HG03521 (cell line): ENCODE data around the gene TUBA4B.
"Not testable (repeated sequence)": the region's sequence is repeated elsewhere in the genome, so short reads cannot be mapped to it uniquely, and the experiment has no call there.

ENCODE experiments used
- ATAC-seq: cut with Tn5 transposase; IDR thresholded peaks from one replicate; pipeline ENCODE4 v1.9.1; 2021; ENCODE audit warnings: mild to moderate bottlenecking, moderate library complexity; ENCODE audit not compliant: unreplicated experiment

TUBA4B gene

GRCh38 chr2:219290381-219291171 lies 37.5 kb downstream of the TUBA4B start:
- no peak for ATAC-seq

DNA sequence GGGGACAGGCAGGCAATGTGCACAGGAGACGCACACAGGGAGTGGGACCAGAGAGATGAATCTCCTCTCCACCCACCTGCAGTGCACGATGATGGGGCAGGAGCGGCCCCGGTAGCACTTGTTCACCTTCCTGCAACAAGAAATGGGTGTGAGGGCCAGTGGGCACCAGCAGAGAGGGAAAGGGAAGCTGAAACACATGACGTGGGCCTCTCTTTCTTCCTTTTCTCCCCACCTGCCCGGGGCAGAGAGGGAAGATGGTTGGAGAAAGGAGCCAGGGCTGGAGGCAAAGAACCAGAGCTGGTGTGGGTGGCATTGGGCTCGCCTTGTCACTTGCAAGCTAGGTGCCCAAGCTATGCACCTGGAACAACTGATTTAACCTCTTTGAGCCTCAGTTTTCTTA lies 38.4 kb downstream of the TUBA4B start:
- no peak for ATAC-seq

DNA sequence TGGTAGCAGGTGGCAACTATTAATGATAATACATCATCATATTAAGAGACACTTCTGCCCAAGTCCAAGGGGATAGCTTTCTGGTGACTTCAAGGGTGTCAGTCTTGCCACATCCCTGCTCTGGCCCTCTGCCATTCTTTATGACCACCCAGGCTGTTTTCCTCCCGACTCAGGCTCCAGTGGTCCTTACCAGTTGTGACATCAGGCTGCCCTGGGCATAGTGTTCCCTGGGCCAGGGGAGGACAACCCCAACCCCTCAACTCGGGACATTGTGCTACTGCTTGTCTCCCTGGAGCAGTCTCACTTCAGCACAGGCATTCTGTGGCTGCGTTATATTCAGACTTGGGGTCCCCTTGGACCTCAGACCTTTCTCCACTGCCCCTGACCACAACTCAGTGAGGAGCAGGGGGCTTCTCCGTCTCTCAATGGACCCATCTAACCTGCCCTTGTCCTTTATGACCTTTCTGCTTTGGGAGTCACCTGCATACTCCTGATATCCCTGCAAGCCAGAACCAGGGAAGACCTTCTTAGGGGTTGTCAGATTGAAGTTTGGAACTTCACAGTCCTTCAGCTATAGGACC lies 39.0 kb downstream of the TUBA4B start:
- ATAC-seq = no peak

GRCh38 chr2:219292616-219293015 lies 39.6 kb downstream of the TUBA4B start:
- ATAC-seq = no peak

DNA sequence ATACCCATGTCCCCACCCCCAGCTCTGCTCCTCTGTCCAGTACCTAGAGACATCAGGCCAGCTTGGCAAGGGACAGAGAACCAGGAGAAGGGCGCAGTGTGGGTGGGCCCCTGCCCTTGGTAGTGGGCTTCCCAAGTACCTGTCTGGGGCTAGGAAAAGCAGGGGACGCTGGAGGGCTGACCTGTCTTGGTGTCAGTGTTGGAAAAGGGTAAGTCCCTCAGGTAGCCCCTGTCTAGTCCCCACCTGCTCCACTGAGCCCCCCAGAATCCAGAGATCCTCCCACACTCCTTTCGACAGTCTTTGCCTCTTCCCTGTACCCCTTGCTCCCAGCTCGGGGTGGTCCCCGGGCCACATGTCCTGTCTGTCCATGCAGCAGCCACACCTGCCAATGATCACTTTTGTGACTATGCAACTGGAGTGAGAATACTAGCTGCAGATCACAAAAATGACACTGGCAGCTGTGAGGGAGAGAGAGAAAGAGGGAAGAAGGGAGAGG lies 40.7 kb downstream of the TUBA4B start:
- no peak for ATAC-seq

DNA sequence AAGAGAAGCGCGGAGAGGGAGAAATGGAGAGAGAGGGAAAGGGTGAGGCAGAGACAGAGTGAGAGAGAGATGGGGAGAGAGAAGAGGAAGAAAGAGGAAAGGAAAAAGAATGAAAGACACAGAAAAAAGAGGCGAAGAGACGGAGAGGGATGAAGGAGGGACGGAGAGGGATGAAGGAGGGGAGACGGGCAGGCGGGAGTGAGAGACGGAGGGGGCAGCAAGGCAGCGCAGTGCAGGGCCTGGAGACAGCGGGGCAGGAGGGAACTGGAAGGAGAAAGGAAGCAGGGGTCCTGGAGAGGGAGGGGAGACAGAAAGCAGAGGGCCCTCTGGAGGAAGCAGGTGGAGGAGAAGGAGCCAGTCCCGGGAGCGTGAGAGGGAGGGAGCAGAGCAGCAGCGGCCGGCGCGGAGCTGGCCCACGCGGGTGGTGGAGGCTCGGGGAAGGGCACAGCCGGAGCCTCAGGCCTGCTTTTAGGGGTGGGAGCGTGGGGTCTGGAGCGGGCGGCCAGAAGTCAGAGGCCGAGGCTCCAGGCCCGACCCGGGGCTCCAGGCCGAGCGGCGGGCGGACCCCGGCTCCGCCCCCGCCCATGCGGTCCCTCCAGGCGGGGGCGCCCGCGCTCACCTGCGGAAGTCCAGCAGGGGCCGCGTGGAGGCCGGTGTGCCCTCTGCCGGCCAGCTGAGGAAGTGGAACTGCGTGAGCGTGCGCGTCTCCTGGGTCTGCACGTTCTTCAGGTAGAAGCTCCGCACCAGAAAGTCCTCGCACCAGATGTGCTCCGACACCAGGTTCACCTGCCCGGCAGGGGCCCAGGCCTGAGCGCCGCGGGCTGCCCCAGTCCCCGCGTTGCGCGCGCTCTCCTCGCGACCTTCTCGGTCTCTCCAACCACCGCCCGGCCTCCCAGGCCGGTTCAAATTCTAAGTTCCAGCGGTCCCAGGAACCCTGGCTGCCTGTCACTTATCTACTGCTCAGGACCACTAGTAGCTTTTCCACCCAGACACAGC lies 41.6 kb downstream of the TUBA4B start:
- ATAC-seq = peak; percentile 79

GRCh38 chr2:219296142-219296541 lies 43.1 kb downstream of the TUBA4B start:
- no peak for ATAC-seq

DNA sequence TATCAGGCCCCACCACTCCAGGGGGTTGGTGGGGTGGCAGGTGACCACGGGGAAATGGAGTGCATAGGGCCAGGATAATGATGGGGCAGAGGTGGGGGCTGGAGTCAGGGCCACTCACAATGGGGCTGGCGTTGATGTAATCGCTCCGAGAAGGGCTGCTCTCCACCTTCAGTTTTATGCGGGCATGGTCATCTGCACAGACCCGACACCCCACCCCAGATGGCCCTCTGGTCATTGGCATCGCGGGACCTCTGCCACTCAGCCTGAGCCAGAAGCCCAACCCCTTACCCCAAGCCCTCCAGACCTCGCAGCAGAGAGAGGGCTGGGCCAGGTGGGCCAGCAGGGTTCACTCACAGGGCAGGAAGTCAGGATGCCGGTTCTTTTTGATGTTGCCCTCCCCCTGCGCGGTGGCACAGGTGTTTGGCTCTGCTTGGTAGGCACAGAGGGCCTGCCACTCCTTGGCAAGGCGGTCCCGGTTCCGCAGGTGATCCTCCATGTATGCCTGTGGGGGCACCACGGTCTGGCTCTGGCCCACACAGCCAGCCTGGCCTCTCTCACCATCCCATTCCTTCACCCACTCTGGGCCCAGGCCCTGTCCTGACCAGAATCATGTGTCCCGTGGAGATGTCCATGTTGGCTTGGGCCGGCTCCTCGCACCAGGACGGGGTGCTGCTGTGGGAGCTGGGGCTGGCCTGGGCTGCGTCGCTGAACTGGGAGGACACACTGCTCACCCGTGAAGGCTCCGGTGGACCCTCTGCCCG lies 43.8 kb downstream of the TUBA4B start:
- no peak for ATAC-seq

DNA sequence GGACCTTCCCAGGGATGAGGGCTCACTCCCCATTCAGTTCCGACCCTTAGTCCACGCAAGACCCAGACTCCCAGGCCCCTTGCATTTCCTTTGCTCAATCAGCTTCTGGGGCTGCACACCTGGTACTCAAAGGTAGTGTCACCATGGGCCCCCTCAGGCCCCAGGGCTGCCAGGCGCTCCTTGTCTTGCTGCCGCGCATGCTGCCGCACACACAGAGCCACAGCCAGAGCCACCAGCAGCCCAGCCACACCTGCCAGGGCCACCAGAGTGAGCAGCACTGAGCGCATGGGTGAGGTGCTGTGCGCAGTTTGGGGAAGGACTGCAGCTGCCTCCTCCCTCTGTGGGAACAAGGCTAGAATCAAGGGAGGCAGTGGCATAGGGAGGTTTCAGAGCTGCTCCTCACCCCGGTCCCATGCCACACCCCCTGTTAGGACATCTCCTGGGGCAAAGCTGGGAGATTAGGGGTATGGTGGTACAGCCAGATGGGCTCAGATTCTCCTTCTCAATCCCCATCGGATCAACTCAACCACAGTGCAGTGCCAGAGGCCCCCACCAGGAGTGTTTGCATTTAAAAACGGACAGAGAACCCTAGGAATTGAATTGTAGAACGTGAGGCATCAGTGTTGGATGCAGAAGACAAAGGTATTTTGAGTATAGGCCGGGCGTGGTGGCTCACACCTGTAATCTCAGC lies 44.9 kb downstream of the TUBA4B start:
- ATAC-seq = no peak

DNA sequence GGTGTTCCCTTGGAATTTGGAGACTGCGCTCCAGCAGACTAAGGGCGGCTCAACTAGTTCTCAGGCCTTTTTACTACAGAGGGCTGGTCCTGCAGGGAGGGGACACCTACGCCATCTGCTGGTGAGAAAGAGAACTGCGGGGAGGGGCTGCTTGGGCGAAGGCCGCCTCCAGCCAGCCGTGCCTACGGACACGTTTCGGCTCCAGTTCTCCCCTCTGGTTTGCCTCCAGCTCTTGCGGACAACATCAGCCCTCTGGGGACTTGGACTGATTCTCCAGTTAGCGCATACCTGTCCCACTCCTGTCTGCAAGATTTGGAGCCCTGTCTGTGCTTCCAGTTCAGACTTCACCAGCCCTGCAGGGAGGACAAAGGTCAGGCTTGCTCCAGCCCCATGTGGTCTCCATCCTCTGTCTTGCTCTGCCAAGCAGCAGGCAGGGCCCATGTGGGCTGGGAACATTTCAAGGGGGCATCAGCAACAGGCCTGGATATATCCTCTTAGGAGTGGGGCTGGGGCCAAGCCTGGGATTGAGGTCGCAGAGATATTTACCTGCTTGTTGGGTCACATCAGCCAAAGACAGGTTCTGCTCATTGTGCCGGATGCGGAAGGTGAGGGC lies 45.8 kb downstream of the TUBA4B start:
- ATAC-seq = peak; percentile 37

GRCh38 chr2:219299372-219299760 lies 46.3 kb downstream of the TUBA4B start:
- ATAC-seq = no peak

DNA sequence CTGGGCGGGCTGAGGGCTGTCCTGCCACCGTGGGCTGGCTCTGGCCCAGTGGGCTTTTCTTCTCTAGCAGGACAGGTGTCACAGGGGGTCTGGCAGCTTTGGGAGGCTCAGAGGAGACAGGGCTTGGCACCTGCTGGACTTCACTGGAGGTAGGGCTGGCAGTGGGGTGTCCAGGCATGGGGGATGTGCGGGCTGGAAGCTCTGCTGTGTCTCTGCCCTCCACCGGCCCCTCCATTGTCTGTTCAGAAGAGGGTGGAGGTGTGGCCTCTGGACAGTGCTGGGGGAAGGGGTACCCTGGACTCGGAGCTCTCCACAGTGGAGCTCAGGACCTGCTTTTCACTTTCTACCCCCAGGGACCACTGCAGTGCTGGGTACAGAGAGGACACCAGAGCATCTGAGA lies 47.0 kb downstream of the TUBA4B start:
- no peak for ATAC-seq

- ATAC-seq = no peak
These were observed 49.4 kb downstream of the TUBA4B start for GRCh38 chr2:219302412-219302968.

DNA sequence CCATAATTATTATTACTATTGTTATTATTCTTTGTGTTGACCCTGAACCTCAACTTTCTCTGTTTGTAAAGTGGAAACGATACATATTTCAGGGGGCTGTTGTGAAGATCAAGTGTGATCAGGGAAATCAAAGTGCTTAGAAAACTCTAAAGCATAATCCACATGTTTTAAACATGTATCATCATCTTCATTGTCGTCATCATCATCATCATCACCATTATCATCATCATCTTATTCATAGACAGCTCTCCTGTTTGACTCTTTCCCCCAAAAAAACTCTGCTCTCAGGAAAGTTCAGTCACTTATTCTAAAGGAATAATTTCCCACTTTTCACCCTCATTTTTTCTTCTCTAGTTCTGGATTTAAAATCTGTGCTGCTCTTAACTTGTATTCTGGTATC lies 51.2 kb downstream of the TUBA4B start:
- no peak for ATAC-seq

DNA sequence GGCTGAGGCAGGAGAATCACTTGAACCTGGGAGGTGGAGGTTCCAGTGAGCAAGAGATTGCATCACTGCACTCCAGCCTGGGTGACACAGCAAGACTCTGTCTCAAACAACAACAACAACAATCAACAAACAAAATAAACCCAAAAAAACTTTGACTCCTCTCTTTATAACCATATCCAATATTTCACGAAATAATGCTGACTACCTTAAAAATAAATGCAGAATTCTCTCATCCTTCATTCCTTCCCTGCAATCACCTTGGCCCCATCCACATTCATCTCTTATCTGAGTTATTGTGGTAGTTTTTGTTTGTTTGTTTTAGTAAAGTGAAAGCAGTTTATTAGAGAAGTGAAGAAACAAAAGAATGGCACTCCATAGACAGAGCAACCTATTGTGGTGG lies 53.0 kb downstream of the TUBA4B start:
- no peak for ATAC-seq

DNA sequence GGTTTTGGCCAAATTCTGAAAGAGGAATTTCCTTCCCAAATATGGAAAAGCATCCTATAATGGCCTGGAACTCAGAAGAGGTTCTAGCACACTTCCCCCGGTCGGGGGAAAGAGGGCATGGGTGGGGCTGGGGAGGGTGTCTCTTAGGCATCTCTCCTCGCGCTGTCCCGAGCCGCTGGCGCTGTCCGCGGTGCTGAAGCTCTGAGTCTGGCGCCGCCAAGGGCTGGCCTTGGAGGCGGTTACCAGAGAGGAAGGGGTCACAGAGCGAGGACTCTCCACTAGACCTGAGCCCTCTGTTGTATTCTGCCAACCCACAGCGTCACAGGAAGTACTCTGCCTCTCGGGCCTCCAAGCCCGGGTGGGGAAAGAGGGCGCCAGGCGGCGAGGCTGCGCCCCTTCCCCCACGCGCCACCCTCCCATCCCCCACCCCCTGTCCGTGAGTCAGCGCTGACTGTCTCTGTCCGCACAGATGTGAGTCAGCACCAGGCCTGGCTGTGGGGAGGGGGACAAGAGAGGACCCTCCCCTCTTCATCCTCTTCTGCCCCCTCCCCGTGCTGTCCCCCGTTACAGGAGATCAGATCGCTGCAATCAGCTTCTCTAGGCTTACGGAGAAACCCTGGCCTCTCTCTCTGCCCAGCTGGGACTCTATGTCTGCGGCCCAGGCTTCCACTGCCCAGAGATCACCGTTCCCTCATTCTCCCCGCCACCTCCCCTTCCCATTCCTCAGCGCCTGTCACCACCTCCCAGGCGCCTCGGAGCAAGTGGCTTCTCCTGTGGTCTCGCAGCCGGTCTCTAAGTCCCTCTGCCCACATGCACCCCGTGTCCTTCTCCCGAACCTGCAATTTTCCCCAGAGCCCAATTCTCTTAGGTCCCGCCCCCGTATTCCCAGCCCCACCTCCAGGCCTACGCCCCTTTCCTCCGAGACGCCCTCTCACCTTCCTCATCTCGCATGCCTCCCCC lies 55.4 kb downstream of the TUBA4B start:
- no peak for ATAC-seq

- ATAC-seq = no peak
These were observed 56.2 kb downstream of the TUBA4B start, which contains the start of gene PTPRN for GRCh38 chr2:219309278-219309677. TSS of gene PTPRN (minus strand) at chr2:219309401. CDS start at chr2:219309332, 69 bp downstream.

DNA sequence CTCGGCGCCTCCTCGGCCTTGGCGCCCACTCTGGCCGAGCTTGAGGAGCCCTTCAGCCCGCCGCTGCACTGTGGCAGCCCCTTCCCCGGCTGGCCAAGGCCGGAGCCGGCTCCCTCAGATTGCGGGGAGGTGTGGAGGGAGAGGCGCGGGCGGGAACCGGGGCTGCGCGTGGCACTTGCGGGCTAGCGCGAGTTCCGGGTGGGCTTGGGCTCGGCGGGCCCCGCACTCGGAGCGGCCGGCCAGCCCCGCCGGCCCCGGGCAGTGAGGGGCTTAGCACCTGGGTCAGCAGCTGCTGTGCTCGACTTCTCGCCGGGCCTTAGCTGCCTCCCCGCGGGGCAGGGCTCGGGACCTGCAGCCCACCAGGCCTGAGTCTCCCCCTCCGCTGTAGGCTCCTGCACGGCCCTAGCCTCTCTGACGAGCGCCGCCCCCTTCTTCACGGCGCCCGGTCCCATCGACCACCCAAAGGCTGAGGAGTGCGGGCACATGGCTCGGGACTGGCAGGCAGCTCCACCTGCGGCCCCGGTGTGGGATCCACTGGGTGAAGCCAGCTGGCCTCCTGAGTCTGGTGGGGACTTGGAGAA lies 59.7 kb downstream of the TUBA4B start:
- not testable (repeated sequence) for ATAC-seq
